Measurements from ENCODE around the gene EXOC3L2.

- no peak for TF ChIP-seq POLR2A (IDR thresholded peaks at IDR 0.05; ENCODE audit: low read length)
- TF ChIP-seq GATA1 (IDR thresholded peaks at IDR 0.05; ENCODE audit: low read depth, low read length): no peak
These were observed 82.5 kb downstream of the EXOC3L2 start for GRCh38 chr19:45162608-45163143.
